ENCODE data around the gene TBCB.

Gene TBCB

GRCh38 chr19:36081385-36081784 lies 33.9 kb upstream of the TBCB start:
- no peak overlapping the region for H3K4me3 ChIP-seq (ENCODE audit: low read depth, low read length)
- no peak for TF ChIP-seq CTCF (IDR thresholded peaks at IDR 0.05; ENCODE audit: control insufficient read depth, extremely low read depth, insufficient read depth)
- no peak for DNase-seq (ENCODE audit: low read depth)

- H3K4me3 ChIP-seq (ENCODE audit: low read depth, low read length), result no peak overlapping the region
- TF ChIP-seq CTCF (IDR thresholded peaks at IDR 0.05; ENCODE audit: control insufficient read depth, extremely low read depth, insufficient read depth), result no peak
- DNase-seq (ENCODE audit: low read depth), result no peak
Measured at GRCh38 chr19:36081894-36082293, 33.4 kb upstream of the TBCB start.

- H3K4me3 ChIP-seq (ENCODE audit: low read depth, low read length), result no peak overlapping the region
- TF ChIP-seq CTCF (IDR thresholded peaks at IDR 0.05; ENCODE audit: control insufficient read depth, extremely low read depth, insufficient read depth), result no peak
- DNase-seq (ENCODE audit: low read depth), result no peak
Measured at GRCh38 chr19:36082916-36083315, 32.4 kb upstream of the TBCB start.

DNA sequence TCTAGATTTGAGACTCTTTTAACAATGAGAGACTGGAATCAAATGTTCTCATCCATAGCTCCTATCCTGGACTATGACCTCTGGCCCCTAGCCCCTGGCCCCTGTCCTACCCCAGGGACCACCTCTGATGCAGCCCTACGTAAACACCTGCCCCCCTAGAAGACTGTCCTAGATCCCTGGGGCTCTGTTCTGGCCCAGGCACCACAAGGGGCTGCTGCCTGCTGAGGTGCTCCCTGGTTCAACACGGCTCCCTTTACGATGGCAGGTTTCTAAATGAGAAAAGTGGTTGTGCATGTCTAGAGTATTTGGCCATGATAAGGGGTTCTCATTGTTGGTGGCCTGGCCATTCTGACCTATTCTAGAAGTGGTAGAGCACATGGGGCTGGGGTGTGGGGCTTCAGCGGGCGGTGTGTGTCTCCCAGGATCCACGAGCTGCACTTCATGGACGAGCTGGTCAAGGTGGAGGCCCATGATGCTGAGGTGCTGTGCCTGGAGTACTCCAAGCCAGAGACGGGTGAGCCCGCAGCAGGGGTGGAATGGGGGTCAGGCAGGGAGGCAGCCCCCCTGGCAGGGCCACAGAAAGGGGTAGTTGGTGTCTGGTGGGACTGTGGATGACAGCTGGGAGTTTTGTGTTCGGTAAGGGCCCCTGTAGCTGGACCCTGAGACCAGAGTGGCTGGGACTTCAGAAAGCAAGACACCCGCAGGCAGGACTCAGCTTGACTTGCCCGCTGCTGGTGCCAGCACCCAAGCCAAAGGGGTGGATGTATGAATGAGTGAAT lies 30.8 kb upstream of the TBCB start:
- no peak overlapping the region for H3K4me3 ChIP-seq (ENCODE audit: low read depth, low read length)
- DNase-seq (ENCODE audit: low read depth), result no peak
- no peak for TF ChIP-seq CTCF (IDR thresholded peaks at IDR 0.05; ENCODE audit: control insufficient read depth, extremely low read depth, insufficient read depth)

- H3K4me3 ChIP-seq (ENCODE audit: low read depth, low read length), result no peak overlapping the region
- TF ChIP-seq CTCF (IDR thresholded peaks at IDR 0.05; ENCODE audit: control insufficient read depth, extremely low read depth, insufficient read depth), result no peak
- no peak for DNase-seq (ENCODE audit: low read depth)
Measured at GRCh38 chr19:36086326-36086725, 28.9 kb upstream of the TBCB start.

GRCh38 chr19:36089847-36090246 lies 25.4 kb upstream of the TBCB start:
- TF ChIP-seq CTCF (IDR thresholded peaks at IDR 0.05; ENCODE audit: control insufficient read depth, extremely low read depth, insufficient read depth), result no peak
- no peak overlapping the region for H3K4me3 ChIP-seq (ENCODE audit: low read depth, low read length)
- no peak for DNase-seq (ENCODE audit: low read depth)

Measured in LNCaP clone FGC (cell line).